ENCODE data around the gene TBC1D32.
"Not testable (repeated sequence)": the region's sequence is repeated elsewhere in the genome, so short reads cannot be mapped to it uniquely, and the experiment has no call there.

The TBC1D32 gene

DNA sequence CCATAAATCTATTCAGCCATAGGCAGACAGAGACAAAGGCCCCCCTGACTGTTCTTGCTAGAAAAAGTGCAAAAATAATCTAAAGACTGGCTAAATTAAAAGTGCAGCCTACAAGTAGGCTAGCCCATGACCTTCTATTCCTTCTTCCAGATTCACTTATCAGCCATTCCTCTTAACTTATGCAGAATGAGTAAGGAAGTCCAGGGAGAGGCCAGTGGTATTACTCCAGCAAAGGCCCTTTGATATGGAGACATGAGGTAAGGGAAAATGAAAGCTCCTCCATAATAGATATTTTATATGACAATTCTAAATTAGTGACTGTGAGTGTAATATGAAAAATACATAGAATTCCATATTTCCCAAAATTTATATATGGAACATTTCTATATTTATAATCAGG is 199.4 kb downstream of the TBC1D32 start:
- FAIRE-seq (no peak), DNase-seq (ENCODE audit: low spot score) (no peak)

DNA sequence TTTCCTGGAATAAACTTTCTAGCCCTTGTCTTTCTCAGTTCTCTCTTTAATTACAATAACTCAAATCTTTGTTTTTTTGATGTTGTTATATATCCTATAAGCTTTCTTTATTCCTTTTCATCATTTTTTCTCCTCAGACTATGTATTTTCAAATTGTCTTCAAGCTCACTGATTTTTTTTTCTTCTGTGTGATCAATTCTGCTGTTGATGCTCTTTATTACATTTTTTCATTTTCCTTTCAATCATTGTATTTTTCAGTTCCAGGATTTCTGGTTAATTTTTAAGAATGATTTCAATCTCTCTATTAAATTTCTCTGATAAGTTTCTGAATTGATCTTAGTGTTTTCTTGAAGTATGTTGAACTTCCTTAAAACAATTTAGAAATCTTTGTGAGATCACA is 209.7 kb downstream of the TBC1D32 start:
- DNase-seq (ENCODE audit: low spot score) (no peak), FAIRE-seq (no peak)

DNA sequence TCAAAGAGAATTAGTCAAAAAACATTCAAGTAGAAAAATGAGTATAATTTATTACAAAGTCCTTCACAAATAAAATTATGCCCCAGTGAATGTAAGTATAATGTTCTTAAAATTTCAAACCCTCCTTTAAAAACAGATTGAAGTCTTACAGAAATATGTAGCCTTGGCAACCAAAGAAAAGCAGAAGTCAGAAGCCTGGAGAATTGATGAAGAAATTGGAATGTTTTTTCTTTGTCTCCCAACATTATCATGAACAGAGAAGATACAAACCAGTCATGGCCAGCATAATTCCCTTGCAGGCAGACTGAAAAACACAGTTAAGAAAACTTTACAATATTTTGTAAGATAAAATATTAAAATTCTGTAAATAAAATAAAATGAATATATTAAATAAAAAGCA is 221.9 kb downstream of the TBC1D32 start:
- no peak for DNase-seq (ENCODE audit: low spot score)
- no peak for FAIRE-seq

DNA sequence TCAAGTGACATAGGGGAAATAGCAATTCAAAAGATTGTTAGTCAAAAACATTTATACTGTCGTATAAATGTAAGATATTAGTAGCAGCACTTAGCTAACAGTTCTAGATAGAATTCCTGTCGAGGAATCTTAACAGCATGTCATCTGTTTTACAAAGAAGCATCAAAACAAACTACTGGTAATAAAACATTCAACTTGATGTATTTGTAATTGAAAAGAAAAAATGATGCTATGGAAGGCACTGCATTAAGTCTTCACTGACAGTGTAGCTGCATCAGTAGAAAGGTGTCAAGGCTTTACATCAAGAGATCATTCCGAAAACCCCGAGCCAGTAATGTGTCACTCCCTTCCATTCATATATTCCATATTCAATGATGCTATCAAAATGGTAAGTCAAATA is 223.5 kb downstream of the TBC1D32 start:
- FAIRE-seq (no peak), DNase-seq (ENCODE audit: low spot score) (no peak)

DNA sequence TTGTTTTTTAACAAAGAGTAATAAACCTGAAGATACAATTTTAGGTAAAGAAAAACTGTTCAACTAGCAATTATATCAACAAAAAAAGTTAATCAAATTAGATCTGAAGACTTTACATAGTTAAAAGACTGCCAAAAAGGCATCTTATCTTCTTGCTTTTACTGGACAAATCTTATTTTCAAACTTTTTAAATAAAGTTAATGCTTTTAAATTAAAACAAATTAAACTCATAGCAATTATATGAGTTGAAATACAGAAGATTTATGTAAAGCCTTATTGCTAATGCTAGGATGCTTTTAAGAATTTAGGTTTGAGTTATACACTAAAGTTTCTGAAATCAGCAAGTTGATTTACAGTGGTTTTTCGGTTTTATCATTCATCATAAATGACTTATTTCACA is 227.3 kb downstream of the TBC1D32 start:
- DNase-seq (ENCODE audit: low spot score): no peak
- FAIRE-seq: no peak

DNA sequence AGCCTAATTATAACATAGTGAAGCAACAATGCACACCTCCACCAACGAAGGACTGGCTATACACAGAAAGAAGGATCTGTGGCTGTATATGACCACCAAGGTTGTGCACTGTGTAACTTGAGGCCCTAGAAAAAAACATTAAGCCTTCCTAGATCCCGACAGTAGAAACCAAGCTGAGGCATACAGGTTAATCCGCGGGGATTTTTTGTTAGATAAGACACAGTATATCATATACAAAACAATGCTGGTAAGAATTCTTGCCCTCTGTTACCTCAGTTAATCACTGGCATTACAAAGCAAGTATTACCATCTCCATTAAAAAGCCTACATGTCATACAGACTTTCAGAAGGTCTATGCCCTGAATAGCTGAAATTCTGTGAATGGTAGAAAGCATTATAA is 228.8 kb downstream of the TBC1D32 start:
- DNase-seq (ENCODE audit: low spot score): no peak
- FAIRE-seq: no peak

DNA sequence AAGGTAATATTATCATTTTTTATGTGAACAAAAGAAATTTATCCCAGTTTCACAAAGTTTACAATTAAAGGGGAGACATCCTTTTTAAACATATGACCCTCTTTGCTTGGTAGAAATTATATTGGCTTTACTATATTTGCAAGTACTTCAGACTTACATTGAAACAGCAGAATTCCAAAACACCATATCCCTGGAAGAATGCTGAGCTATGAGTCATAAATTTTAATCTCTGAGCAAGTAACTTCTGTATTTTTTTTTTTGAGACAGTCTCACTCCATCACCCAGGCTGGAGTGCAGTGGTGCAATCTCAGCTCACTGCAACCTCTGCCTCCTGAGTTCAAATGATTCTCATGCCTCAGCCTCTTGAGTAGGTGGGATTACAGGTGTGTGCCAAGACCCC is 240.4 kb downstream of the TBC1D32 start:
- no peak for DNase-seq (ENCODE audit: low spot score)
- no peak for FAIRE-seq

DNA sequence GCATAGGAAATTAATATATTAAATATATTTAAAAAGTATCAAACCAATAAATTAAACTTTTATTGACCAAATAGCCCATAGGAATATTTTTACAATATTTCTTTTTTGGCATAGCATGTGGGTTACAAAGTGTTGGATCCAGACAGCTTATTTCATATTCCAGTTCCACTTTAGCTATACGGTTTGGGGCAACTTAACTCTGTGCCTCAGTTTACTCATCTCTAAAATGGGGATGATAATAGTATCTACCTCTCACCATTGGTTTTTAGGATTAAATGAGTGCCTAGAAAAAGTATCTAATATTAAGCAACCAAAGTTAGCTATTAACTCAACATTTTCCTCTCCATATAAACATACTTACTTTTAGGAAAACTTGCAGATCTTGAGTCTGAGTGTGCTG is 243.8 kb downstream of the TBC1D32 start:
- no peak for FAIRE-seq
- no peak for DNase-seq (ENCODE audit: low spot score)

DNA sequence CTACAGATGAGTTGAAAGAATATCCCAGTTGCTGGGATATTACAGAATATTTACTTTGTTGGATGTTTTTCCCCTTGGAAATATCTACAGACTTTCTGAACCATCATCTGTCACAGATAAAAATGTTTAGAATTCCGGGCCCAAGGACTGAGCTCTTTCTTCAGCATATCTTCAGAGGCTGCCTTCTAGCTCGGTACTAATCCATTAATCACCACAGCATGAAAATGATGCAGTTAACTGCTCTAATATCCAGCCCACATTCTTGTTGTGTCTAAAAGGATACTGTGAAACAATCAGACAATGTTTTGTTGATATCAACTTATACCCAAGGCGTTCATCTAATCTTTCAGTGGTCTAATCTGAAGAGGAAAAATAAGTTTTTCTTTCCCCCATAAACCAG is 247.4 kb downstream of the TBC1D32 start:
- FAIRE-seq: no peak
- no peak for DNase-seq (ENCODE audit: low spot score)

DNA sequence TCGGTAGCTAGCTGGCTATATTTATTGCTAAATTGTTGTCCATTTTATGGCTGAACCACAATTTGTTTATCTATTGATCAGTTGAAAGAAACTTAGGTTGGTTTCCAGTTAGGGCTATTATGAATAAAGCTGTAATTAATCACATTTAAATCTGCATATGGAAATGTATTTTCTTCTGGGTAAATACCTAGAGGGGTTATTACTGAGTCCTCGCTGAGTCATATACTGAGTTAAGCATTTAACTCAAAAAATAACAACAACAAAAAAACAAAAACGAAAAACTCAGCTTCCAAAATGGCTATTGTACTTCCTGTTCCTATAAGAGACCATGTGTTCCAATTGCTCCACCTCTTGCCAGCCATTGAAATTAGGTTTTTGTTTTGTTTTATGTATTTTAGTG is 258.2 kb downstream of the TBC1D32 start:
- FAIRE-seq (no peak), DNase-seq (ENCODE audit: low spot score) (no peak)

DNA sequence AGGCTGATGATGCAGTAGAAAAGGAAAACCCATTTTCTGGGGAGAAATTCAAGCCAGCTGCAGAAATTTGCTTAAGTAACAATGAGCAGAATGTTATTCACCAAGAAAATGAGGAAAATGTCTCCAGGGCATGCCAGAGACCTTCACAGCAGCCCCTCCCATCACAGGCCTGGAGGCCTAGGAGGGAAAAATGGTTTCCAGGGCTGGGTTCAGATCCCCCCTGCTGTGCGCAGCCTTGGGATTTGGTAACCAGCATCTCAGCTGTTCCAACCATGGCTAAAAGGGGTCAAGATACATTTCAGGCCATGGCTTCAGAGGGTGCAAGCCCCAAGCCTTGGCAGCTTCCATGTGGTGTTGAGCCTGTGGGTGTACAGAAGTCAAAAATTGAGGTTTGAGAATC is 265.5 kb downstream of the TBC1D32 start:
- not testable (repeated sequence) for DNase-seq (ENCODE audit: low spot score); FAIRE-seq

DNA sequence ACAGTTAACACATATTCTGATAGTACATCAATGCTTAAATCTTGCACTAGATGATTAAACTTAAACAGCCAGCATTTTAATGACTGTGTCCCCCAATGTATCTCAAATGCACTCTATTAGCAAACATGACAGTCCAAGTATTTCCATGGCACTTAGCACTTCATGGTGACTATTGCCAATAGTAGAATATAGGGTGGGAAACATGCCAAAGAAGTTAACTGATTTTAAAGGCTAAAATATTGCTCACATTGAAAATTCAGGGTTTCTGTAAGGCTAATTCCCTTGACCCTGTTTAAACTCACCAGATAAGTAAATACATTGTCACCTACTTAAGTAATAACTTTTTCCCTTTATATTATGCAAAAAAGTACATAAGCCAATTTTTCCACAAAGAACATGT is 266.9 kb downstream of the TBC1D32 start:
- FAIRE-seq (no peak), DNase-seq (ENCODE audit: low spot score) (no peak)

DNA sequence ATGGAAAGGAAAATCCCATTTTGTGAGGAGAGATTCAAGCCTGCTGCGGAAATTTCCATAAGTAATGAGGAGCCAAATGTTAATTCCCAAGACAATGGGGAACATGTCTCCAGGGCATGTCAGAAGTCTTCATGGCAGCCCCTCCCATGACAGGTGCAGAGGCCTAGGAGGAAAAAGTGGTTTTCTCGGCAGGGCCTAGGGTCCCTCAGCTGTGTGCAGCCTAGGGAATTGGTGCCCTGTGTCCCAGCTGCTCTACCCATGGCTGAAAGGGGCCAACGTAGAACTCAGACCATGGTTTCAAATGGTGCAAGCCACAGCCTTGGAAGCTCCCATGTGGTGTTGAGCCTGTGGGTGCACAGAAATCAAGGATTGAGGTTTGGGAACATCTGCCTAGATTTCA is 269.9 kb downstream of the TBC1D32 start:
- FAIRE-seq: no peak
- no peak for DNase-seq (ENCODE audit: low spot score)

DNA sequence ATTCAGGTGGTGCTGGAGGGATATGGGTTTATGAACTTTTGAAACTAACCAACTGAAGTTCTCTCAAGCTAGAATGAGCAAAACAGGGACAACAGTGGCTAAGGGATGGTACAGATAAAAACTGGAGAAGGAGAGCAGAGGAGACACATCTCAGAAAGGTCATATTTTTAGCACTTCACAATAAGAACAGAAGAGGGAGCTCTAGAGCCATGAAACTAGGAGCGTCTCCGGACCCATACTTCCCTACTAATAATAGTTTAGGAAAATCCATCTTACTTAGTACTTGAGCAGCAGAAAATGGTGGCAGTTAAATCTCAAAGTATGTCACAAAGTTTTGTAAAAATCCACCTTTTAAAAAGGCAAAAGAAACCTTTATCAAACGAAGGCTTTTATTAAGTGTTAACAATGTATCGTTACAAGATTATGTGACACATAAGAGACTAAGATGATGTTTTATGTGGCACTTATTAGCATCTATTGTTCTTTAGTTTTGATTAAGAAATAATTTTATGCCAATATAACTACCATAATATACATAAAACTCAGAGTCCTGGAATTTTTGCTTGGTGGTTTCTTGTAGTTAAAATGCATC is 278.6 kb downstream of the TBC1D32 start:
- no peak for FAIRE-seq
- DNase-seq (ENCODE audit: low spot score): peak; percentile 47

DNA sequence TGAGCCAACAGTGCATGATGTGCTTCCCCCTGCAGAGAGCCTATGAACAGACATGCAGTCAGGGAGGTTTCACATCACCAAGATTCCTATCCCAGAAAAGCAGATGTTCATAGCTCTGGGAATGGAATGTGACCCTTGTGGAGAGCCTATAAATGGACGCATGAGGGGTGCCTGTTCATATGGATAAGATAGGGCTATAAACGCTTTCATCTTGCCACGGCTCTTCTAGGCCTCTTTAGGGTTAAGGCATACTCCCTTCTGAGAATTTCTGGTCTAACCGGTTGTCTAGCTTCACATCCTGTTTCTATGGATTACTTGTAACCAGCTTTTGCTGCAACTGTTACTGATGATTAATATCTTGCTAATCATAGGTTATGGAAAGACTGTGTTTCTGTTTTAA is 285.7 kb downstream of the TBC1D32 start:
- not testable (repeated sequence) for DNase-seq (ENCODE audit: low spot score); FAIRE-seq

DNA sequence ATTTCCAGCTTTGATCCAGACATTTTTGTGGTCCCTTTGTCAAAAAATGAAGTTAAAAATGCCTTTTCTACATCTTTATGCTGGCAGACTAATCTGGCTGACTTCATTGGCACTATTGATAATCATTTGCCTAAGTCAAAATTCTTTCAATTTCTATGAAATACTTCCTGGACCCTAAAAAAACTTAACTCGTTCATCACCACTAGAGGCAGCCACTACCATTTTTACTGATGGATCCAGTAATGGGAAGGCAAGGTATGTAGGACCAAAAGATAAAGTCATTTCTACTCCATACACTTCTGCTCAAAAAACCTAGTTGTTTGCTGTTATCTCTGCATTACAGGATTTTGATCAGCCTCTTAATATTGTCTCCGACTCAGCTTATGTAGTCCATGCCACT is 289.4 kb downstream of the TBC1D32 start:
- FAIRE-seq: not testable (repeated sequence)

DNA sequence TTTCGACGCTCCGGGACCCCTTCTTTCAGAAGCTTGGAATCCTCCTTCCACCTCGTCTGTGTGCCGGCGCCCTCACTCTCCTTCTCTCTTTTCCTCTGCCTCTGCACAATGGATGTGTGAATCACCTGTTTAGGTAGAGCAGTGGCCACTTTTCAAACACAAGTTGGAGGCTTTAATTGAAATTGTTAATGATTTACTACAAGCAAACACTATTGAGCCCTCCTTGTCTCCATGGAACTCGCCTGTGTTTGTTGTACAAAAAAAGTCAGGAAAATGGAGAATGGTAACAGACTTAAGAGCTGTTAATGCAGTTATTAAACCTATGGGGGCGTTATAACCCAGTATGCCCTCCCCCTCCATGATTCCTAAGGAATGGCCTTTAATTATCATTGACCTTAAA is 290.6 kb downstream of the TBC1D32 start:
- FAIRE-seq: not testable (repeated sequence)

More for the DNA sequence above, 289.4 kb downstream of the TBC1D32 start:
- DNase-seq (ENCODE audit: low spot score): not testable (repeated sequence)

DNA sequence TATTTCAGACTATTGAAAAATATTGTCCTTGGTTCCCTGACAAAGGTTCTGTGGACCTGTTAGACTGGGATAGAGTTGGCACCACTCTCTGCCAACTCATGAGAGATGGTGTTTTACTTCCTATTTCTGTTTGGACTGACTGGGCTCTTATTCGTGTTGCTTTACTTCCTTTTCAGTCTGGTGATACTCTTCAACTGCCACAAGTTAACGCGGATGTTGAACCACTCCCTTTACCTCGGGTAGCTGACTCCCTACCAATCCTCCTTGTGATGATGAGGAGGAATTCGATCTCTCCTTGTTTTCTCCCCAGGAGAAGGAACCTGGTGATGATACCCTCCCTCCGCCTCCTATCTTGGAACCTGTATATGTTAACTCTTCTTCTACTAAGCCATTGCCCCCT is 291.1 kb downstream of the TBC1D32 start:
- FAIRE-seq; DNase-seq (ENCODE audit: low spot score): not testable (repeated sequence)

More for the DNA sequence above, 290.6 kb downstream of the TBC1D32 start:
- DNase-seq (ENCODE audit: low spot score): not testable (repeated sequence)

DNA sequence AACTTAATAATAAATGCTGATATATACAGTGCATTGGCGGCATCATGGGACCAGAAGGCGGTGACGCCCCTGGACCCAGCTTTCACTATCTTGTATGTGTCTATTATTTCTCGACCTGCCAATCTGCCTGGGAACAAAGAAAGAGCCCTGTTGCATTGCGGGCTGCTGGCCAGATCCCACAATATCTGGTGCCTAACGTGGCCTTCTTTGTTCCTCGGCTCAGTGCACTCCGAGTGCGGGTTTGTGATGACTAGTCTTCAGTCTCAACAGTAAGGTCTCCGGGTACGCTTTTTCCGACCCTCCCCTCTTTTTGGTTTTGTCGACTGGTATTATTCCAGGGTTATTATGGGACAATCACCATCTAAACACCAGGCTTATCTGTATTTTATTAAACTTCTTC is 291.5 kb downstream of the TBC1D32 start:
- DNase-seq (ENCODE audit: low spot score) (no peak), FAIRE-seq (no peak)

DNA sequence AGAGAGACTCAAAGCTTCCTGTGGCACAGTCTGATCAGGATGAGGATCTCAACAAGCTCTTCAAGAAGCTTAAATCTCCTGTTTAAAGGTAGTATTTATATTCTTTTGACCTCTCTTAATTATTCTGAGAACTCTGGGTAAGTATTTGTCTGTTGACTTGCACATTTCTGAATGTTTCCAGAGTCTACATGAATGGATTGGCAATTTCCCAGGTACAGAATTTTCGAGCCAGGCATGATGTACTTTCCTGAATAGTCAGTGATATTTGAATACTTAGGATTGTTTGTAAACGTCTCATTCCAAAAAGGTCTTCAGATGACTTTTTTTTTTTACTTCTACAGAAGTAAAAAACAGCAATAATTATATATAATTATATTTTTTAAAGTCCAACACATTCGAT is 293.4 kb downstream of the TBC1D32 start:
- FAIRE-seq: no peak

DNA sequence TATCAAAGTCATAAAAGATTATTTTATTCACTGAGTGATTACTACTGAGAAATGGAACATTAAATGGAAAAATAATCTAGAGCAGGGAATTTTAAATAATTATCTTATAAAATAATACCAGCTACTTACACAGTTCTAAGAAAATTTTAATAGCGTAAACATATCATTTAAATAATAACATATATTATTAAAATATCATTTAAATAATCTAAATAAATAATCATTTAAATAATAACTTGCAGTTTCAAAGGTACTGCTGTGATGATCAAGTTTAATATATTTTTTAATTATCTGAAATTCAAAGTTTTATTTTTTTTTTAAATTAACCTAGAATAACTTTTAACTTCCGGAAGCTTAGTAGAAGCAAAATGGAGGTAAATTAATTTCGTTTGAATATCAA is 301.2 kb downstream of the TBC1D32 start:
- no peak for FAIRE-seq
- no peak for DNase-seq (ENCODE audit: low spot score)

More for the DNA sequence above, 293.4 kb downstream of the TBC1D32 start:
- DNase-seq (ENCODE audit: low spot score): no peak

DNA sequence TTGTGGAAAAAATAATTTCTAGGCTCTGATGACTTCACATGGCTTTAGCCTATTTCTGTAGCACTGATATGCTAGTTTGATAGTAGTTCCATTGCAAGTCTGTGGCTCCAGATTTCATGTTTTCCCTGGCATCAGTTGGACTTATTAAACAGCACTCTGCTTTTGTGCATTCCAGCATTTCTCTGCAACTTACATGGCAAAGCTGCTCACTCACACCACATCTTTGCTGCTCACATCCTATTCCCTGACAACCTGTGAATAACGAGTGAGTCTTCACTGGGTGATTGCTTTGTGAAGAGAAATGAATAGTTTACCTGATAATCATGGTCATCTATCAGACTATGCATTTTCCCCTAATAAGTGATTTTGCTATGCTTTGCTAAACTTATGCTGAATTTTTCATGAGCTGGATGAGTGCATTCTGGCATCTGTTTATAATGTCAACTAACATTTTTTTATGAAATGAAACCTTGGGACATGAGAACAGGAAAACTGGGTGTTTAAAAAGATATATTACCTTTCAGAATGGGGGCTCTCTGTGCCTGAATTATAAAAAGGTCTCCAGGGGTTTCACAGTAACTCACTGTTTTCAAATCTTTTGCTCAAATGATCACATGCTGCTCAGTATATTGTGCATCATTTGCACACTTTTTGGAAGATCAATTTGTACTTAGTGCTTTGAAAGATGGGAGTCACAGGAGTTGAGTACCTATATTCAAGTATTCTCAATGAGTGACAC is 301.8 kb downstream of the TBC1D32 start:
- DNase-seq (ENCODE audit: low spot score) (no peak), FAIRE-seq (no peak)
